Activated CD4-positive, alpha-beta T cell treated with anti-CD3 and anti-CD28 coated beads, Interleukin-2, amount 50 U/mL, for 4 hours (primary cell): Measurements from ENCODE around the gene CCDC57.

ENCODE experiments used
- DNase-seq, 2 experiments: peaks; one replicate each; pipeline ENCODE4 v3.0.0-alpha.2; 2020

Gene CCDC57

DNA sequence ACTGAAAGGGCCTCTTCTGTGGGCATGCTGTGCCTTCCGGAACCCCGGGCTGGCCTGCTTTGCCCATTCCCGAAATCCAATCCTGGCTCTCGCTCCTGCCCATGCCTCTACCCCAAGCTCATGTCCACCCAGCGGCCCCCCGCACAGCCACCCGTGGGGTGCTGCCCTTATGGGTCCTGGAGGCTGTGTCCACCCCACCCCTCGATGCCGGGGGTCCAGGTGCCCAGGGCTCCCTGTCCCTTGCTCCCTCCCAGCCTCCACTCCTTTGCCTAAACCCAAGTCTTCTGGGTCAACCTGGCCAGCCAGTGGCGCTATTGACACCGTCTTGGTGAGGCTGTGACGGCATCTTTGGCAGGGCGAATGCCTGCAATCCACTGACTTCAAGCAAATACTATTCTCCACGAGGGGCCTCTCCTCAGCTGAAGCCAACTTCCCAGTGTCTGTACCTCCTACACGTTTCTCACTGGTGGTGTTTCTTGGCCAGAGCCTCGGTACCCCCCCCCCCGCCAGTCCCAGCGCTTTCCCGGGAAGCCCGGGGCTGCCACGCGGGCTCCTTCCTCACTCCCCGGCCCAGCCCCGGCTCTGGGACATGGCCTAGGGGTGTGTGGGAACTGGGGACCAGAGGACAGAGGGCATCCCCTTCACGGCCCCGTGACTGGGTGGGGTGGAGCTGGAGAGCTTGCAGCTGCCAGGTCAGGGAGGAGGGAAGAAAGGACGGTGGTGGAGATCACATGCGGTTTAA lies 134.9 kb downstream of the CCDC57 start:
- DNase-seq: no peak

DNA sequence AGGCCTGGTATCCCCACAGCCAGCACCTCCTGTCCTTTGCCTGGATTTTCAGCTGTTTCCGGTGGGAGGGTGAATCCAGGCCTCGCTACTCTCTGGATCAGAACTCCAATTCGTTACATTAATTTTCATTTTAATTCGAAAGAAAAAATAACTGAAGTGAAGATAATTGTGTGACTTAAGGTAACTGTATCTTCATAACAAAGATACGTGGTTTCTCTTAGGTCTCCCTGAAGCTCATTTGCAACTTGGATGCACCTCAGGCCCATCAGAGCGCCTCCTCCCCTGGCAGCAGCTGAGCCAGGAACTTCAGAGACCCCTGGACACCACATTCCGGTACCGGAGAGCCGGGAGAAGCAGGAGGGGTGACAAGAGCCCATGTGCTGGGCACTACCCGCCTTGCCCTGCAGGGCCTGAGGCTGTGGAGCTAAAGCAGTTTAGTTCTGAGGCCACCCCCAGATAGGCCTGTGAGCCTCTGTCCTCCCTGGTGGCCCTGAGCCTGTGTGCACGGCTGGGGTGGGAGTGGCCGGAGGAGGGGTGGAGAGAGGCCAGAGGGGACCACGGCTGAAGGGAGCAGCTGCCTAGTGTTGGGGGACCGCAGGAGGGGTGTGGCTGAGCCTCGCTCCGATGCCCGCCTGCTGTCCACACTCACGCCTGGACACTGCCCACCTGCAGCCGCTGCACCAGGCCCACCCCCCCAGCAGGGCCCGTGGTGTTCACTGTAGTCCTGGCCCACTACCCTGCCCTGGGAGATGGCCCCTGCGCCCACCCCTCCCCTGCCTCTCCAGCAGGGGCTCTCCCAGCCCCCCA lies 135.7 kb downstream of the CCDC57 start:
- DNase-seq: no peak

DNA sequence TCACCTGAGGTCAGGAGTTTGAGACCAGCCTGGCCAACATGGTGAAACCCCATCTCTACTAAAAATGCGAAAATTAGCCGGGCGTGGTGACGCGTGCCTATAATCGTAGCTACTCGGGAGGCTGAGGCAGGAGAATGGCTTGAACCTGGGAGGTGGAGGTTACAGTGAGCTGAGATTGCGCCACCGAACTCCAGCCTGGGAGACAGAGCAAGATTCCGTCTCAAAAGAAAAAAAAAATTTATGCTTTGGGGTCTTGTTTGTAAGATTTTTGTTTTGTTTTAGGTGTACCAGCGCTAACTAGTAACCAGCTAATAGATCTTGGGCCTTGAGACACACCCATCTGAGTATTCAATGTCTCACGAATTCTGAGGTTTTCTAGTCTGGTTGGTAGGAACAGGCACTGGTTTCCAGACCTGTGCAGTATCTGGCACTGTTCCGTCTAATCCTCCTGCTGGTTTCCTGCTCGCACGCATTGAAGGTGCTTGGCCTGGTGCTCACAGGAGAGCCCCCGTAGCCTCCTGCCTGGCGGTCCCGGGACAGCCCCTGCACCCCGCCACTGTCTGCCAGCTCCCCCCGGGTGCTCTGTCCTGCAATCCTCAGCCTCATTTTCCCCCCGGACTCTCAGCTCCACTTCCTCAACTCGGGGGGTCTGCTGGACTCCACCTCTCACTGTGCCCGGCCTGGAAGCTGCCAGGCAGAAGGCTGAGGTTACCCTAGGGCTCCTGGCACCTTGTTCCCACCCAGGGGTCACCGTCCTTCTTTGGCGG lies 136.4 kb downstream of the CCDC57 start:
- DNase-seq: no peak

DNA sequence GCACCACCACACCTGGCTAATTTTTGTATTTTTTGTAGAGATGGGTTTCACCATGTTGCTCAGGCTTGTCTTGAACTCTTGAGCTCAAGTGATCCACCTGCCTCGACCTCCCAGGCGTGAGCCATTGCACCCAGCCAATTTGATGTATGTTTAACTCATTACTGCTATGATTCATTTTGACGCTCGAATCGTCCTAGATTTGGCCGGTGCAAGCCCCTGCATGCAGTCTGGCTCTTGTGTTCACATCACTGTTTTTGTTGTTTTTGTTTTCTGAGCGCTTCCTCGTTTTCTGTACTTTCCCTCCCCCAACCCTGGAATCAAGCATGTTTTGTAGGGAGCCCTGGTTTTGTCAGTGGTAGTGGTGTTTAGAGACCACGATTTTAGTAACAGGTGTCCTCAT lies 139.2 kb downstream of the CCDC57 start:
- no peak for DNase-seq

DNA sequence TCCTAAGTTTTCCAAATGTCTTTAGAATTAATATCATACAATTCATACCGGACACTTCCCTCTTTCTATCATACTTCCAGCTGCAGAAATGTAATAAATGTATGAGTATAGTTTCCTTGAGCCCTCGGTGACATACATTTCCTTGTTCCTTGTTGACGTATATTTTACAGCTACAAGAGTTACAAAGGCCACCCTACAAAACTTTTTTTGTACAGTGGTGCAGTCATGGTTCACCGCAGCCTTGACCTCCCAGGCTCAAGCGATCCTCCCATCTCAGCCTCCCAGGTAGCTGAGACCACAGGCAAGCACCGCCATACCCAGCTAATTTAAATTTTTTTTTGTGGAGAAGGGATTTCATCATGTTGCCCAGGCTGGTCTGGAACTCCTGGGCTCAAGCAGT lies 139.8 kb downstream of the CCDC57 start:
- DNase-seq: no peak

DNA sequence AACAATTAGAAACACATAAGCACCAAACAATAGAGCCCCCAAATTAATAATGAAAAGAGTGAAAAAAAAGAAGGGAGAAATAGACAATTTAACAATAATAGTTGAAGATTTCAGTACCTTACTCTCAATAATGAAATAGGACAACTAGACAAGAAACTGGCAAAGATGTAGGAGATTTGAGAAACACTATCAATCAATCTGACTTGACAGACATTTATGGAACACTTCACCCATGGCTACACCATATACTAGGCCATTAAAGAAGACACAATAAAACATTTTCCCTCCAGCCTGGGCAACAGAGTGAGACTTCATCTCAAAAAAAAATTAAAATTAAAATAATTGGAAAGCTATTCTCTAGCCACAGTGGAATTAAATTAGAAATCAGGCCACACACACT lies 142.0 kb downstream of the CCDC57 start:
- DNase-seq: no peak

DNA sequence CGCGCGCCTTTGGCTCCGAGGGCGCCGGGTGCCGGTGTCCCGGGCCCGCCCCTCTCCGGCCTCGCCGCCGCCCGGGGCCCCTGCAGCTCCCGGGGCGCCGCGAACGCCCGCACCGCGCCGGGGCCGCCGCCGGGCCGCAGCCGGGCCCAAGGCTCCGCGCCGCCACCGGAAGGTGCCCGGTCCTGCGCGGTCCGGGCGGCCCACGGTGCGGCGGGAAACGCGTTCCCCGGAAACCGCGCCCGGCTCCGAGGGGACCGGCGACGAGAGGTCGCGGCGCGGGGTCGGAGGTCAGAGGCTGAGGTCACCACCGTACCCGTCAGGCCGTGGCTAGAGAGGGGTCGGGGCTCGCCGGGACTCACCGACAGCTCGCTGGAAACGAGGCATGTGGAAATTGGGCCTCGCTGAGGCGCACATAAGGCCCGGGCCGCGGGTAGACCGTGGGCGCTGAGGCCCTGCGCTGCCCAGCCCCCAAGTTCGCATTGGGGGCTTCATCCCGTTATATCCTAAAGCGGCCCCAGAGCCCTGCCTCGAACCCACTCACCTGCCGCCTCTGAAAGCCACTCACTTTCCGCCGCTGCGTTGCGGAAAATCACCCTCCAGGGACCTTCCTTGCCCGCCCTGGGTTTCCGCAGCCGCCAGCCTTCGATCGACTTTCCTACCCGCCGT lies 146.9 kb downstream of the CCDC57 start, which contains the start of gene DUS1L:
TSS of gene DUS1L (minus strand) at position 167 of the 666 bp plus-strand sequence. CDS start 745 bp downstream, outside the sequence.
- DNase-seq: peak; percentile 57 to 59

DNA sequence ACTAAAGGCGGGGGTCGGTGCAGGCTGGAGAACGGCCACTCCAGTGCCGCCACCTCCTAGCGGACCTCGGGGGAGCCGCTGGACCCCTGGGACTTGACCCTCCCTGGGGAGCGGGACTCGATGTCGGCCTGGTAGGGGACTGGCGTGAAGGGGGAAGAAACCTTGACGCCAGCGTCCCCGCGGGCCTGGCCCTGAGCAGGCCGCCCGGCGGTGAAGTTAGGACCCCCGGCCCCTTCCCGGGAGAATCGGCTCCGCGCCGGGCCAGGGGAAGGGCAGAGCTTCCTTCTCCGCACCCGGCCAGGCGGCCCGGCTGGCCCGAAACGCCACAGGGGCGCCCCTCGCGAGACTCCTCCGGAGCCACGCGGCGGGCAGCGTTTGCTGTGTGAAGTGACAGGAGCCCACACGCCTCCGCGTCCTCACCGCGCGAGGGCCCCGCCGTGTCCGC lies 147.4 kb downstream of the CCDC57 start:
- DNase-seq: peak; percentile 32 to 33

DNA sequence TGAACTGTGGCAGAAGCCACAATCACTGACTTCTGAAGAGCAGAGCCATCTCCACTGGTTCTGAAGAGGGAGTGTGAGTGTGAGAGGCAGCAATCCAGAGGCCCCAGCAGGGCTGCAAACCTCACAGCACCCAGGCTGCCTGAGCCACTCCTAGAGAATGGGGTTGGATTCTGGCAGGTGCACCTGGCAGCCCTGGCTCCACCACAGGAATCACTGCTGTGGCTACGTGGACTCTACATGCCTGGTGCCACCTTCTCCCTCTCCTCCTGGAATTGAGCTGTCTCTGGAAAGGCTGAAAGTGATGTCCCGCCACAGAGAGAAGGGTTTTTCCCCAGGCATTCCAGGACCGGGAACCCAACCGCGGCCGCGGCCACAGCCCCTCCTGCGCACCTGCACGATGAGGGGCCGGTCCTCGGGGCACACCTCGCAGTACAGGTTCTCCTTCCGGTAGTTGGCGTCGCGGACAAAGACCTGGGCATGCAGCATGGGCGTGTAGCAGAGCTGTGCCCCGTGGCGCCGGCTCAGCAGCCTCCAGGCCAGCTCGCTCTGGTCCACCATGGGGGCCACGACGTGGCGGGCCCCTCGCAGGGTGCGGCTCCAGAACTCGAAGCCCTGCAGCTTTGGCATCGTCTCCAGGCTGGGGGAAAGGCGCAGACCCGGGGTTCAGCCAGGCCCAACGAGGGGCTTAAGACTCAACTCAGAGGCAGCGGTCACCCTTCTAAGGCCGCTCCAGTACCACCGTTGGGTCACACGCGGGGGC lies 148.0 kb downstream of the CCDC57 start:
- DNase-seq: no peak

DNA sequence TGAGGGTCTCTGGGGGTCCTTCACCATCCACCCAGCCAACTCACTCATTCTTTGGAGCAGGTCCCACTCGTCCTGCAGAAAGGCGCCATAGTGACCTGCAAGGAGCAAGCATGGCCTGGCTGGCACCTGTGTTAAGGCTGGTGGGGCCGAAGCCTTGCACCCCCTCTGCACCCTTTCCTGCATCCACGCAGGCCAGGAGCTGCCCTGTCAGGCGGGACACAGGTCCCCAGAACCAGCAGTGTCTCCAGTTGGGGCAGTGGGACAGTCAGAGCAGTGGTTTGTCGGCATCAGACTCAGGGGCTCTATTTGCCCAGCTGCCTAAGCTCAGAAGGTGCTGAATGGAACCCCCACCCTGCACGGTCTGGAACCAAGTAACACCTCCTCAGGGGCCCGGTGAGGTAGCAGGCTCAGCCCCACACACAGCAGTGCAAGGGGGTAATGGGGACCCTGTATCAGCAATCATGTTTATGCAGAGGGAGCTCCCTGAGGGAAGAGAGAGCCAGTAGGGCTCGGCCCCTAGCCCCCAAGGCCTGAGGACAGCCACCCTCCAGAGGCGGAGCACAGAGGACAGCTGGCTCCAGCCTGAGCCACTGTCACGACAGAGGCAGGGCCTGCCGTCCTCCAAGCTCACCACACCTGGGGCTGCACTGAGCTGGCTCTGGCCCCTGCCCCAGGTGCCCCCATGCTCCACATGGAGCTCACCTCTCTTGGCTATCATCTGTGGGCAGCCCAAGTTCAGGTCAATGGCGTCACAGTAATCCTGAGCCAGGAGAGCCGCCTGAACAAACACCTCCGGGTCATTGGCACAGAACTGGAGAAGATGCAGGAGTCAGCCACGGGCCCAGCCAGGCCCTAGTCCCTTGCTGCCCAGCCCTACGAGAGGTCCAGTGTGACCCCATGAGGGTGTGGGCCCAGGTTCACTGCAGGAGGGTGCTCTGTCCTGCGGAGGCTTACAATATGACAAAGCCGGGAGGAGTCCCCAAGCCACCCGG lies 148.9 kb downstream of the CCDC57 start:
- no peak for DNase-seq

DNA sequence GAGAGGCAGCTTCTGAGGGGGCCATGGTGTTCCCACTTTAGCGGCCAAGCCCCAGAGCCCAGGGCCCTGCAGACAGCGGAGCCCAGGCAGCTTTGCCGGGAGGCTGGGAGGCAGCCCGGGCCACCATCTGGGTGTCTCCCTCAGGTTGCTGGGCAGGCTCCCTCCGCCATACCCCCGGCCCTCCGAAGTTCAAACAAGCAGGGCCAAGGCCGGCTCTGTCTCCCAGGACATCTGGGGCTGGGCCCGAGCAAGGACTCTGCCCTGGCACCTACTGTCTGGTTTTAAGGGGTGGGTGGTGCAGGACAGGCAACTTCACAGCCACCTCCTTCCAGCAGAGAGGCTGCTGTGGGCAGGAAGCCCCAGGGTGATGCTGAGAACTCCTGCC lies 149.7 kb downstream of the CCDC57 start:
- DNase-seq: no peak

DNA sequence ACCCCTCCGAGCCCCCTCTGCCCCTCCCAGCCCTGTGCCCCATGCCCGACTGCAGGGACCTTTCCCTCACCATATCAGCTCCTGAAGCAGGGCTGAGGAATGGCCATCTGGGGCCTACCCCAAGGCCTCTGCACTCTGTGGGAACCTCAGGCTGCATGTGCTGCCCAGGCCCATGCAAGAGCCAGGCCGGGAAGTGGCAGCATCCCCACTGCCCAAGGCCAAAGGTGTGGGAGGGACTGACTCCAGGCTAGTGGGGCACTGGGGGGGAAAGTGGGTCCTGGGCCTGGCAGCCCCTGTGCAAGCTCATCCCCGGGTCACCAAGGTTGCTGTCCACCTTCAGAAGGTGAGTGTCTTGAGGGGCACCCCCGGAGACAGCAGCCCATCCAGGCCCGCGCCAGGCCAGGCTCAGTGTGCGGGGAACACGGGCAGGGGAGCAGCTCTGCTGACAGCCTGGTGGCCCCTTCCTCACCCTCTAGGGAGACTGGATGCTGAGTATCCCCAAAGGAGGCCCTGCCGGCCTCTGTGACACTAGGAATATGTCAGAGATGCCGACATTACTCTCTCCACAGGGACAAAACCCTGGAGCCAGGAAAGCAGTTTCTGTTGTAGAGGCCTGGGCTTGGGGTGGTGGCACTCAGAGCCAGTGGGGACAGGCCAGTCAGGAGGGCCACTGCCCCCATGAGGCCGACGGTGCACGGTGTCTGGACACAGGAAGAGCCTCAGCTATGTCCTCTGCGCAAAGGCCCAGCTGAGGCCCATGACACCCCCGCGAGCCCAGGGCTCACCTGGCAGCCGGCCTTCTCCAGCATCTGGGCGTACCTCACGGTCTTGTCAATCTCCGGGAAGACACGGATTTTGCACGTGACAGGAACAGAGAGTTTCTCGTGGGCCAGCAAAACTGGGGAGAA lies 150.3 kb downstream of the CCDC57 start:
- DNase-seq: no peak

DNA sequence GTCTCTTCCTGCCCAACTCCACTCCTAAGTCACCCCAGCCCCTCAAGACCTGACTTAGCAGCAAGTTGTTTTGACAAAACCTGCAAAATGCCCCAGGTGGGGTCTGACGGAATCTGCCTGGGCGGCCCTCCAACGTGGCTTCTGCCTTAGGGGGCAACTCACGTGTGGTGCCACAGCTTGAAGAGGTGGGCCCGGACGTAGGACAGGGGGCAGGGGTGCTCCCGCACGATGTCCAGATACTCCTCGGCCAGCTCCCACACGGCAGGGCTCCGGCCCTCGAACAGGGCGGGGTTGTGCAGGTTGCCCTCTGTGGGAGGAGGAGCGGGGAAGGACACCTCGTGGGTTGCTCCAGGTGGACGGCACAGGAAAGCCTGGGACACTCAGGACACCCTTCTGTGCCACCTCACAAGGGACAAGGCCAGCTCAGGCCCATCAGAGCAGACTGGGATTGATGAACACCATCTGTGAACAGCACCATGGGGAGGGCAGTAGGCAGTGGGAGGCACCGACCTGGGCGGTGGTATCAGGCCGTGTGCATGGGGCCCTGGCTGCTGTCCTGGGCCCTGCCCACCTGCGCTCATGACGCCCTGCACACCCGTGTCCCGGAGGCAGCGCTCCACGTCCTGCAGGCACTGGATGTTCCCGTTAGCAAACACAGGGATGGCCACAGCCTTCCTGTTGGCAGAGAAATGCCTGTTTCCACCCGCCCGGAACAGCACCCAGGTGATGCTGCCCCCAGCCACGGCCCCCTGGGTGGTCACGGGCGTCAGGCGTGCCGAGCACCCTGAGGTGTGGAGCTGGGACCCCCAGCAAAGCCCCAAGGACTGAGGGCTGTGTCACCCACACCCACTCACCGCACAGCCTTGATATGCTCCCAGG lies 151.4 kb downstream of the CCDC57 start:
- DNase-seq: no peak

DNA sequence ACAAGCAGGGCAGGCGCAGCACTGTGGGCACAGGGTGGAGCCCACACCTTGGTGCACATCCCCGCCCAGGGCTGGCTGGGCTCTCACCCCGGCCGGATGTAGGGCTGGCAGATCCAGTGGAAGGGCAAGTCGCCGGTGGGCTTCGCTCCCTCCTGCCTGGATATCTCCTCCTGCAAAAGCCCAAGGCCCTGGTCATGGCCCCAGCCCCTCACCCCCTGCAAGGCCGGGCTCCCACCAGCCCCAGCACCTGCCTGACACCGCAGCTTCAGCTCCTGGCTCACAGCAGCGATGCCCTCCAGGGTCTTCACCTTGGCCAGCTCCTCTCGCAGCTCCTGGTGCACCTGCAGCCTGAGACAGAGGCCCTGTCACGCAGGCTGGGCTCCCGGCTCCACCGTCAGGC lies 152.0 kb downstream of the CCDC57 start:
- DNase-seq: no peak

DNA sequence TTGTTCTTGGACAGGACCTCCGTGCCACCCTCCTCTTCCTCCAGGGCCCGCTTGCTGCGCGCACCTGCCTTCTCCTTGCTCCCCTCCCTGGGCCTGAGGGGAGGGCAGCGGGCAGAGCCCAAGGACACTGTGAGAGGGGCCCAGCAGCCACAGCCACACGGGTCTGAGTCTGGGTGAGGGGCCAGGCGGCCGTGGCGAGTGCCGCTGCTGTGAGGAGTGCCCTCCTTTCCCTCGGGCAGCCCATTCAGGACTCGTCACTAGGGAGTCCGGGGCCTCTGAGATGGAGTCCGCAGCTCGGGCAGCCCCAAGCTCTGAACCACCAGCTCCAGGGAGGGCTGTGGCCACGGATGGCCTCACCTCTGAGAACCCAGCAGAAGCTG lies 152.7 kb downstream of the CCDC57 start:
- no peak for DNase-seq

DNA sequence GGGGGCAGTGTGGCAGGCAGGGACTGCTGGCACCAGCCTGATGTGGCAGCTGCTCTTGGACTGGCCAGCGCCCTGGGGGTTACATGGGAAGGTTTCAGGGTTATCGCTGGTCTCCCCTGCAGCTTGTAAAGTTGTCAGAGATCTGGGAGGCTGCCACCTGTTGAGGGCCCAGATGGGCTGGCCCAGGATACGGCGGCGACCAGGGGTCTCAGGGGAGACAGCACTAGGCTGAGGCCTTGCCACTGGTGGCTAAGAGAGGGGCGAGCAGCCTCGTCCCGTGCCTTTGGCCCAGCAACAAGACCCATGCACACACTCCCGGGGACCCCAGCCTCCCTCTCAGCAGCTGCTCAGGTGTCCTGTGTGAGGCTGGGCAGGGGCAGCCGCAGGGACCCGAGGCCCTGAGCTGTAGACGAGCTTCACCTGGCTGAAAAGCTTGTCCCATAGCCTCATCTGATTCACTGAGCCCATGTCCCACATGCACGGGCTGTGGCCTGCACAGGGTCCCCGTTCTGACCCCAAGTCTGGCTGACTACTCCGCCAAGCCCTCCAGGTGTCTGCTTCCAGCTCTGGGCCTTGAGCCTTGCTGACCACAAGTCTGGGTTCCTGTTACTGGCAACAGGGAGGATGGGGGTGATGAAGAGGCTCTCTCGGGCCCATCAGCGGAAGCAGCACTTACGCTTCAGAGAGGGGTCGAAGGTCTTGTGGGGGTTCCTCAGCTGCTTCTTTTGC lies 153.2 kb downstream of the CCDC57 start:
- DNase-seq: no peak

DNA sequence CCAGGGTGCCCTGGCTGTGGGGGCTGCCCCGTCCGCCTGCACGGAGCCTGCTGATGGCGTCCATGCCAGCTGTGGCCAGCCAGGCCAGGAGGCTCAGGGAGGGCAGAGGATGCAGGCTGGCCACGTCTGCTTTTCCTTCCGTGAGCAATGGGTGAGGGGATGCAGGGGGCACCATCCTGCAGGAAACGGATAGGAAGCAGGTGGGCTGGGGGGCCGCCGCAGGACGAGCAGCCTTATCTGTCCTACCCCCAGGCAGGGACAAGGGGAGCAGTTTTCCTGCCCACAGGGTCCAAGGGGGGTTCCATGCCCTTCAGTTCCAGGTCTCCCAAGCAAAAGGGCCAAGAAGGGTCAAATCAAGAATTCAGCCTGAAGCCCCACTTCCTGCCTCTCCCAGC lies 153.8 kb downstream of the CCDC57 start:
- no peak for DNase-seq
